Measurements from ENCODE around the gene DOC2A.

Gene DOC2A

GRCh38 chr16:30052671-30053372 is 42.0 kb upstream of the DOC2A start (continued):
- TF ChIP-seq ZNF157 (tag by site-specific recombination; IDR thresholded peaks at IDR 0.05), result no peak
- TF ChIP-seq BCL6B (tag by site-specific recombination; IDR thresholded peaks at IDR 0.05), result no peak
- TF ChIP-seq SCRT2 (tag by site-specific recombination; IDR thresholded peaks at IDR 0.05), result peak; percentile 63
- peak; percentile 92 for TF ChIP-seq ZNF2 (tag by site-specific recombination; IDR thresholded peaks at IDR 0.05)
- peak; percentile 99 for TF ChIP-seq ZNF354C (tag by site-specific recombination; IDR thresholded peaks at IDR 0.05; ENCODE audit: borderline replicate concordance, low read depth)
- TF ChIP-seq ZSCAN23 (tag by site-specific recombination; IDR thresholded peaks at IDR 0.05), result peak; percentile 89
- TF ChIP-seq ZNF555 (tag by site-specific recombination; conservative IDR thresholded peaks at IDR 0.05), result peak; percentile 99
- TF ChIP-seq ZNF24 (tag by site-specific recombination; IDR thresholded peaks at IDR 0.05), result peak; percentile 97
- peak; percentile 88; the same call in 1 of the 2 replicates for TF ChIP-seq ZNF704 (tag by site-specific recombination; IDR thresholded peaks at IDR 0.05)
- TF ChIP-seq ZNF76 (tag by site-specific recombination; IDR thresholded peaks at IDR 0.05; ENCODE audit: borderline replicate concordance, low read depth), result peak; percentile 80
- no peak for TF ChIP-seq SCRT1 (tag by site-specific recombination; IDR thresholded peaks at IDR 0.05; ENCODE audit: borderline replicate concordance)
- no peak for TF ChIP-seq ZBTB20 (tag by site-specific recombination; IDR thresholded peaks at IDR 0.05)
- TF ChIP-seq ZNF16 (tag by site-specific recombination; IDR thresholded peaks at IDR 0.05; ENCODE audit: low read depth), result 0 out of 2 replicates have a peak, but pooled peaks have one; percentile 44
- TF ChIP-seq ZBTB48 (tag by site-specific recombination; IDR thresholded peaks at IDR 0.05), result peak; percentile 17; the same call in 1 of the 2 replicates
- peak; percentile 73 for TF ChIP-seq ZFP3 (tag by site-specific recombination; IDR thresholded peaks at IDR 0.05; ENCODE audit: low read depth)
- TF ChIP-seq ZNF544 (tag by site-specific recombination; IDR thresholded peaks at IDR 0.05), result no peak
- TF ChIP-seq ZNF529 (tag by site-specific recombination; IDR thresholded peaks at IDR 0.05; ENCODE audit: insufficient replicate concordance), result no peak
- TF ChIP-seq SETDB1 (IDR thresholded peaks at IDR 0.05; ENCODE audit: insufficient read length, low read length), result peak; percentile 17
- TF ChIP-seq PRDM10 (tag by site-specific recombination; IDR thresholded peaks at IDR 0.05), result peak; percentile 97
- no peak for TF ChIP-seq ZNF211 (tag by site-specific recombination; IDR thresholded peaks at IDR 0.05; ENCODE audit: low read depth)
- TF ChIP-seq ZFP41 (tag by site-specific recombination; IDR thresholded peaks at IDR 0.05; ENCODE audit: borderline replicate concordance), result no peak
- no peak for TF ChIP-seq ZNF221 (tag by site-specific recombination; IDR thresholded peaks at IDR 0.05; ENCODE audit: borderline replicate concordance)
- TF ChIP-seq BCL11A (tag by site-specific recombination; IDR thresholded peaks at IDR 0.05; ENCODE audit: low read depth), result 0 out of 2 replicates have a peak, but pooled peaks have one; percentile 13
- no peak for TF ChIP-seq ZNF350 (tag by site-specific recombination; IDR thresholded peaks at IDR 0.05)
- TF ChIP-seq ZNF513 (tag by site-specific recombination; IDR thresholded peaks at IDR 0.05), result no peak
- peak; percentile 91 for TF ChIP-seq REST (tag by site-specific recombination; IDR thresholded peaks at IDR 0.05)
- TF ChIP-seq ZNF121 (tag by site-specific recombination; IDR thresholded peaks at IDR 0.05), result peak; percentile 92
- TF ChIP-seq ZNF155 (tag by site-specific recombination; IDR thresholded peaks at IDR 0.05), result no peak
